Measurements from ENCODE around the gene GRK3.

- TF ChIP-seq POLR2A (IDR thresholded peaks at IDR 0.05; ENCODE audit: low read length) (no peak), GATA1 (IDR thresholded peaks at IDR 0.05; ENCODE audit: low read depth, low read length) (no peak)
These were observed 59.4 kb downstream of the GRK3 start for GRCh38 chr22:25623851-25624250.
